Measurements from ENCODE around the gene SSB.

GRCh38 chr2:169761251-169761969, 37.3 kb upstream of the SSB start:
- TF ChIP-seq GATA2 (IDR thresholded peaks at IDR 0.05; ENCODE audit: low read depth, low read length) (no peak), GATA3 (IDR thresholded peaks at IDR 0.05; ENCODE audit: low read depth, low read length) (no peak)

All from SH-SY5Y (cell line).